HG02973 (cell line): ENCODE results near the gene ARHGAP1.

ENCODE experiments used
- ATAC-seq: cut with Tn5 transposase; IDR thresholded peaks from one replicate; pipeline ENCODE4 v1.9.1; 2021; ENCODE audit warnings: moderate library complexity; ENCODE audit not compliant: unreplicated experiment

ARHGAP1 gene

GRCh38 chr11:46695345-46696211, 4.8 kb downstream of the ARHGAP1 start:
- ATAC-seq: no peak

GRCh38 chr11:46694607-46695006, 5.8 kb downstream of the ARHGAP1 start:
- no peak for ATAC-seq

GRCh38 chr11:46694072-46694471, 6.3 kb downstream of the ARHGAP1 start:
- ATAC-seq: no peak

- ATAC-seq: no peak
Observed at GRCh38 chr11:46693597-46694012, 6.8 kb downstream of the ARHGAP1 start.

GRCh38 chr11:46692450-46692849, 8.0 kb downstream of the ARHGAP1 start:
- ATAC-seq: no peak

GRCh38 chr11:46690702-46691101, 9.7 kb downstream of the ARHGAP1 start:
- no peak for ATAC-seq

- no peak for ATAC-seq
Observed at GRCh38 chr11:46686886-46687795, 13.3 kb downstream of the ARHGAP1 start.

GRCh38 chr11:46684367-46684766, 16.1 kb downstream of the ARHGAP1 start:
- ATAC-seq: no peak

GRCh38 chr11:46682773-46683752, 17.4 kb downstream of the ARHGAP1 start:
- ATAC-seq: no peak

- no peak for ATAC-seq
Observed at GRCh38 chr11:46681814-46682213, 18.6 kb downstream of the ARHGAP1 start.

- no peak for ATAC-seq
Observed at GRCh38 chr11:46680815-46681214, 19.6 kb downstream of the ARHGAP1 start.

- no peak for ATAC-seq
Observed at GRCh38 chr11:46680164-46680760, 20.2 kb downstream of the ARHGAP1 start.

GRCh38 chr11:46679241-46680163, 20.9 kb downstream of the ARHGAP1 start:
- ATAC-seq: no peak

- ATAC-seq: no peak
Observed at GRCh38 chr11:46678741-46679130, 21.7 kb downstream of the ARHGAP1 start.

- no peak for ATAC-seq
Observed at GRCh38 chr11:46677991-46678740, 22.3 kb downstream of the ARHGAP1 start.

- no peak for ATAC-seq
Observed at GRCh38 chr11:46677169-46677568, 23.2 kb downstream of the ARHGAP1 start.

- ATAC-seq: no peak
Observed at GRCh38 chr11:46676436-46677158, 23.8 kb downstream of the ARHGAP1 start.

- ATAC-seq: no peak
Observed at GRCh38 chr11:46675949-46676348, 24.5 kb downstream of the ARHGAP1 start.
